WTC11 (cell line): ENCODE data around the gene OR10G3. TPM values are rescaled to one million over a fixed set of nuclear protein-coding genes. Genes with fewer than 3 reads are reported as not detected.

Source experiments
- ATAC-seq: fragments of 200-7000 bp; cut with Tn5 transposase; 2 replicates; pipeline ENCODE4 v1.10.0; 2021; ENCODE audit warnings: mild to moderate bottlenecking, moderate library complexity
- CTCF ChIA-PET: fragments of 300-600 bp; sonication (Branson Sonifier 250); formaldehyde crosslinking; loops from one replicate; lab custom pipeline; 2021; ENCODE audit warnings: antibody characterized with exemption; lab: Charles Lee
- POLR2A ChIA-PET: fragments of 350-600 bp; sonication (Branson Sonifier 250); formaldehyde crosslinking; loops from one replicate; lab custom pipeline; 2021; ENCODE audit warnings: antibody characterized with exemption; lab: Charles Lee
- DNase-seq: peaks from one replicate; pipeline ENCODE4 v3.0.0; 2021; ENCODE audit warnings: low spot score
- H3K27ac Mint-ChIP-seq: 2 replicates; pipeline ENCODE4 v1.8.0; 2021; ENCODE audit warnings: mixed read lengths
- H3K27me3 Mint-ChIP-seq: 2 replicates; pipeline ENCODE4 v1.8.0; 2021; ENCODE audit warnings: low read depth, mild to moderate bottlenecking, moderate library complexity, mixed read lengths
- H3K36me3 Mint-ChIP-seq: 2 replicates; pipeline ENCODE4 v1.8.0; 2021; ENCODE audit warnings: mixed read lengths
- H3K4me1 Mint-ChIP-seq: 2 replicates; pipeline ENCODE4 v1.8.0; 2022; ENCODE audit warnings: mixed read lengths
- H3K4me3 Mint-ChIP-seq: 2 replicates; pipeline ENCODE4 v1.8.0; 2021; ENCODE audit warnings: mild to moderate bottlenecking, moderate library complexity, mixed read lengths
- H3K9me3 Mint-ChIP-seq: 2 replicates; pipeline ENCODE4 v1.8.0; 2021; ENCODE audit warnings: mixed read lengths
- ARID4B ChIP-seq: sonication (generic); formaldehyde crosslinking; IDR thresholded peaks from 2 replicates; pipeline ENCODE4 v1.8.0; 2023; ENCODE audit warnings: missing genetic modification reagents, mild to moderate bottlenecking, borderline replicate concordance
- ATF1 ChIP-seq: sonication (generic); formaldehyde crosslinking; IDR thresholded peaks from 2 replicates; pipeline ENCODE4 v1.8.1; 2023; ENCODE audit warnings: mild to moderate bottlenecking, moderate library complexity, missing genetic modification reagents
- ATF2 ChIP-seq: sonication (generic); formaldehyde crosslinking; IDR thresholded peaks from 2 replicates; pipeline ENCODE4 v1.8.1; 2022; ENCODE audit warnings: low read depth, missing genetic modification reagents, borderline replicate concordance
- ELF4 ChIP-seq: sonication (generic); formaldehyde crosslinking; IDR thresholded peaks from 2 replicates; pipeline ENCODE4 v1.8.1; 2022; ENCODE audit warnings: low read depth, mild to moderate bottlenecking, moderate library complexity, missing genetic modification reagents
- EMX1 ChIP-seq: fragments of 250-450 bp; sonication (Bioruptor Pico); IDR thresholded peaks from 2 replicates; pipeline ENCODE4 v1.8.0; 2021; ENCODE audit warnings: mild to moderate bottlenecking
- ESRRA ChIP-seq: sonication (generic); formaldehyde crosslinking; IDR thresholded peaks from 2 replicates; pipeline ENCODE4 v1.8.1; 2022; ENCODE audit warnings: mild to moderate bottlenecking, missing genetic modification reagents, borderline replicate concordance
- FOXJ3 ChIP-seq: sonication (generic); formaldehyde crosslinking; IDR thresholded peaks from 2 replicates; pipeline ENCODE4 v1.9.0; 2021; ENCODE audit warnings: missing genetic modification reagents, mild to moderate bottlenecking, borderline replicate concordance
- FOXK1 ChIP-seq: sonication (generic); formaldehyde crosslinking; IDR thresholded peaks from 2 replicates; pipeline ENCODE4 v1.8.0; 2022; ENCODE audit warnings: mild to moderate bottlenecking, moderate library complexity, missing genetic modification reagents
- FOXP4 ChIP-seq: sonication (generic); formaldehyde crosslinking; IDR thresholded peaks from 2 replicates; pipeline ENCODE4 v1.8.0; 2022; ENCODE audit warnings: mild to moderate bottlenecking, missing genetic modification reagents
- NFE2L1 ChIP-seq: sonication (generic); formaldehyde crosslinking; IDR thresholded peaks from 2 replicates; pipeline ENCODE4 v1.8.1; 2023; ENCODE audit warnings: missing genetic modification reagents
- NFYB ChIP-seq: sonication (generic); formaldehyde crosslinking; conservative IDR thresholded peaks from 2 replicates; pipeline ENCODE4 v1.8.0; 2022; ENCODE audit warnings: low read depth, missing genetic modification reagents
- NR2C2 ChIP-seq: sonication (generic); formaldehyde crosslinking; IDR thresholded peaks from 2 replicates; pipeline ENCODE4 v1.8.0; 2022; ENCODE audit warnings: mild to moderate bottlenecking, missing genetic modification reagents
- SOX15 ChIP-seq: fragments of 250-450 bp; sonication (Bioruptor Pico); IDR thresholded peaks from 2 replicates; pipeline ENCODE4 v1.9.0; 2021; ENCODE audit warnings: mild to moderate bottlenecking
- SP1 ChIP-seq: sonication (generic); formaldehyde crosslinking; conservative IDR thresholded peaks from 2 replicates; pipeline ENCODE4 v1.8.1; 2022; ENCODE audit warnings: missing genetic modification reagents
- USF2 ChIP-seq: sonication (generic); formaldehyde crosslinking; IDR thresholded peaks from 2 replicates; pipeline ENCODE4 v1.8.1; 2023; ENCODE audit warnings: mild to moderate bottlenecking, missing genetic modification reagents, moderate library complexity
- ZNF232 ChIP-seq: sonication (generic); formaldehyde crosslinking; IDR thresholded peaks from 2 replicates; pipeline ENCODE4 v1.8.0; 2022; ENCODE audit warnings: mild to moderate bottlenecking, missing genetic modification reagents
- ZNF423 ChIP-seq: fragments of 250-450 bp; sonication (Bioruptor Pico); IDR thresholded peaks from 2 replicates; pipeline ENCODE4 v2.1.2; 2022; ENCODE audit warnings: mild to moderate bottlenecking, moderate library complexity
- total RNA-seq: library from RNA; stranded (reverse); gene quantifications from 3 replicates; pipeline ENCODE4 v1.2.3, GENCODE V29; 2021
- TF ChIP-seq, protein P1 (sequence below): sonication (generic); formaldehyde crosslinking; IDR thresholded peaks from 2 replicates; pipeline ENCODE4 v1.8.0; 2022; ENCODE audit warnings: mild to moderate bottlenecking, missing genetic modification reagents
- TF ChIP-seq, protein P2 (sequence below): sonication (generic); formaldehyde crosslinking; IDR thresholded peaks from 2 replicates; pipeline ENCODE4 v1.8.0; 2023; ENCODE audit warnings: mild to moderate bottlenecking, missing genetic modification reagents
- TF ChIP-seq, protein P3 (sequence below): fragments of 250-450 bp; sonication (Bioruptor Pico); IDR thresholded peaks from 2 replicates; pipeline ENCODE4 v1.9.0; 2021; ENCODE audit warnings: mild to moderate bottlenecking, borderline replicate concordance

The OR10G3 gene
- total RNA-seq, 1 experiment from 2014 or later, result not detected

- Mint-ChIP-seq H3K36me3 (peaks cover 44% of the 10 kb centered on the region), H3K27ac (peak overlapping the region; percentile 99), H3K9me3 (no peaks in the 10 kb centered on the region), H3K4me1 (peaks cover 79% of the 10 kb centered on the region), H3K4me3 (peak overlapping the region; percentile 97), H3K27me3 (no peaks in the 10 kb centered on the region)
- DNase-seq (peak; percentile 82), ATAC-seq (peak; percentile 62)
- CTCF ChIA-PET, result interaction anchor here (0.7 to 4.5 kb wide), 18 partner anchors 8 to 242 kb away, joined by 3 to 60 read pairs (median 6); partner anchors contain the start of genes CHD8, METTL3 and RAB2B
- TF ChIP-seq, protein P1, sequence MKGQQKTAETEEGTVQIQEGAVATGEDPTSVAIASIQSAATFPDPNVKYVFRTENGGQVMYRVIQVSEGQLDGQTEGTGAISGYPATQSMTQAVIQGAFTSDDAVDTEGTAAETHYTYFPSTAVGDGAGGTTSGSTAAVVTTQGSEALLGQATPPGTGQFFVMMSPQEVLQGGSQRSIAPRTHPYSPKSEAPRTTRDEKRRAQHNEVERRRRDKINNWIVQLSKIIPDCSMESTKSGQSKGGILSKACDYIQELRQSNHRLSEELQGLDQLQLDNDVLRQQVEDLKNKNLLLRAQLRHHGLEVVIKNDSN (CRISPR knock-in tag), result no peak
- TF ChIP-seq SP1 (CRISPR knock-in tag), result 0 out of 2 replicates have a peak, but pooled peaks have one; percentile 20
- no peak for TF ChIP-seq ATF2 (CRISPR knock-in tag)
- TF ChIP-seq FOXK1 (CRISPR knock-in tag), result peak; percentile 50; the same call in 1 of the 2 replicates
- TF ChIP-seq, protein P2, sequence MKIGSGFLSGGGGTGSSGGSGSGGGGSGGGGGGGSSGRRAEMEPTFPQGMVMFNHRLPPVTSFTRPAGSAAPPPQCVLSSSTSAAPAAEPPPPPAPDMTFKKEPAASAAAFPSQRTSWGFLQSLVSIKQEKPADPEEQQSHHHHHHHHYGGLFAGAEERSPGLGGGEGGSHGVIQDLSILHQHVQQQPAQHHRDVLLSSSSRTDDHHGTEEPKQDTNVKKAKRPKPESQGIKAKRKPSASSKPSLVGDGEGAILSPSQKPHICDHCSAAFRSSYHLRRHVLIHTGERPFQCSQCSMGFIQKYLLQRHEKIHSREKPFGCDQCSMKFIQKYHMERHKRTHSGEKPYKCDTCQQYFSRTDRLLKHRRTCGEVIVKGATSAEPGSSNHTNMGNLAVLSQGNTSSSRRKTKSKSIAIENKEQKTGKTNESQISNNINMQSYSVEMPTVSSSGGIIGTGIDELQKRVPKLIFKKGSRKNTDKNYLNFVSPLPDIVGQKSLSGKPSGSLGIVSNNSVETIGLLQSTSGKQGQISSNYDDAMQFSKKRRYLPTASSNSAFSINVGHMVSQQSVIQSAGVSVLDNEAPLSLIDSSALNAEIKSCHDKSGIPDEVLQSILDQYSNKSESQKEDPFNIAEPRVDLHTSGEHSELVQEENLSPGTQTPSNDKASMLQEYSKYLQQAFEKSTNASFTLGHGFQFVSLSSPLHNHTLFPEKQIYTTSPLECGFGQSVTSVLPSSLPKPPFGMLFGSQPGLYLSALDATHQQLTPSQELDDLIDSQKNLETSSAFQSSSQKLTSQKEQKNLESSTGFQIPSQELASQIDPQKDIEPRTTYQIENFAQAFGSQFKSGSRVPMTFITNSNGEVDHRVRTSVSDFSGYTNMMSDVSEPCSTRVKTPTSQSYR (CRISPR knock-in tag), result peak; percentile 65; the same call in 1 of the 2 replicates
- TF ChIP-seq ATF1 (CRISPR knock-in tag), result no peak
- peak; percentile 31; the same call in 1 of the 2 replicates for TF ChIP-seq FOXP4 (CRISPR knock-in tag)
- TF ChIP-seq NFYB (CRISPR knock-in tag), result no peak
- no peak for TF ChIP-seq SOX15 (CRISPR knock-in tag)
- 0 out of 2 replicates have a peak, but pooled peaks have one; percentile 16 for TF ChIP-seq EMX1
- peak; percentile 18; the same call in 1 of the 2 replicates for TF ChIP-seq ZNF423 (CRISPR knock-in tag)
- no peak for TF ChIP-seq USF2 (CRISPR knock-in tag)
- TF ChIP-seq, protein P3, sequence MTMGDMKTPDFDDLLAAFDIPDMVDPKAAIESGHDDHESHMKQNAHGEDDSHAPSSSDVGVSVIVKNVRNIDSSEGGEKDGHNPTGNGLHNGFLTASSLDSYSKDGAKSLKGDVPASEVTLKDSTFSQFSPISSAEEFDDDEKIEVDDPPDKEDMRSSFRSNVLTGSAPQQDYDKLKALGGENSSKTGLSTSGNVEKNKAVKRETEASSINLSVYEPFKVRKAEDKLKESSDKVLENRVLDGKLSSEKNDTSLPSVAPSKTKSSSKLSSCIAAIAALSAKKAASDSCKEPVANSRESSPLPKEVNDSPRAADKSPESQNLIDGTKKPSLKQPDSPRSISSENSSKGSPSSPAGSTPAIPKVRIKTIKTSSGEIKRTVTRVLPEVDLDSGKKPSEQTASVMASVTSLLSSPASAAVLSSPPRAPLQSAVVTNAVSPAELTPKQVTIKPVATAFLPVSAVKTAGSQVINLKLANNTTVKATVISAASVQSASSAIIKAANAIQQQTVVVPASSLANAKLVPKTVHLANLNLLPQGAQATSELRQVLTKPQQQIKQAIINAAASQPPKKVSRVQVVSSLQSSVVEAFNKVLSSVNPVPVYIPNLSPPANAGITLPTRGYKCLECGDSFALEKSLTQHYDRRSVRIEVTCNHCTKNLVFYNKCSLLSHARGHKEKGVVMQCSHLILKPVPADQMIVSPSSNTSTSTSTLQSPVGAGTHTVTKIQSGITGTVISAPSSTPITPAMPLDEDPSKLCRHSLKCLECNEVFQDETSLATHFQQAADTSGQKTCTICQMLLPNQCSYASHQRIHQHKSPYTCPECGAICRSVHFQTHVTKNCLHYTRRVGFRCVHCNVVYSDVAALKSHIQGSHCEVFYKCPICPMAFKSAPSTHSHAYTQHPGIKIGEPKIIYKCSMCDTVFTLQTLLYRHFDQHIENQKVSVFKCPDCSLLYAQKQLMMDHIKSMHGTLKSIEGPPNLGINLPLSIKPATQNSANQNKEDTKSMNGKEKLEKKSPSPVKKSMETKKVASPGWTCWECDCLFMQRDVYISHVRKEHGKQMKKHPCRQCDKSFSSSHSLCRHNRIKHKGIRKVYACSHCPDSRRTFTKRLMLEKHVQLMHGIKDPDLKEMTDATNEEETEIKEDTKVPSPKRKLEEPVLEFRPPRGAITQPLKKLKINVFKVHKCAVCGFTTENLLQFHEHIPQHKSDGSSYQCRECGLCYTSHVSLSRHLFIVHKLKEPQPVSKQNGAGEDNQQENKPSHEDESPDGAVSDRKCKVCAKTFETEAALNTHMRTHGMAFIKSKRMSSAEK (CRISPR knock-in tag), result no peak
- TF ChIP-seq ARID4B, result peak; percentile 17; the same call in 1 of the 2 replicates
- TF ChIP-seq ZNF232 (CRISPR knock-in tag), result no peak
- TF ChIP-seq NFE2L1 (CRISPR knock-in tag), result no peak
- no peak for TF ChIP-seq ESRRA
- no peak for TF ChIP-seq NR2C2 (CRISPR knock-in tag)
- TF ChIP-seq ELF4 (CRISPR knock-in tag), result no peak
- no peak for TF ChIP-seq FOXJ3 (CRISPR knock-in tag)
- POLR2A ChIA-PET, result interaction anchor here (0.6 to 4.5 kb wide), 24 partner anchors 9 to 1336 kb away, joined by 3 to 76 read pairs (median 5); partner anchors contain the start of genes CHD8, METTL3, PARP2 and RAB2B
These were observed 53.1 kb downstream of the OR10G3 start for GRCh38 chr14:21526672-21527317.
